K562 (cell line): ENCODE data around the gene LTBP1. TPM values are rescaled to one million over a fixed set of nuclear protein-coding genes. Genes with fewer than 3 reads are reported as not detected.

Source experiments
- ATAC-seq: fragments of 200-7000 bp; cut with Tn5 transposase; 3 replicates; pipeline ENCODE4 v1.9.1; 2020; ENCODE audit warnings: moderate library complexity
- BruUV-seq: library from RNA; stranded (reverse); fragments of 400-500 nt; replicated peaks from 2 replicates; lab custom pipeline; 2021; lab: Mats Ljungman, UMichigan
- CTCF ChIA-PET: fragments of 300-600 bp; formaldehyde crosslinking; extraction: SDS; loops from one replicate; lab custom pipeline; 2021; ENCODE audit warnings: low intra/inter-chr PET ratio; lab: Yijun Ruan, JAX
- POLR2A ChIA-PET: fragments of 300-600, 350-650 bp; sonication (Branson Sonifier 250); formaldehyde crosslinking; extraction: SDS; loops from one replicate; lab custom pipeline; 2021; ENCODE audit warnings: antibody characterized with exemption, inconsistent platforms; lab: Yijun Ruan, JAX
- DNase-seq, 4 experiments: peaks; one replicate each; pipeline versions ENCODE4 v3.0.0 to v3.0.0-alpha.2; 2011 to 2018; ENCODE audit warnings: low spot score in 3 of 4, mixed read lengths in 3 of 4; ENCODE audit errors: extremely low read depth in 1 of 4
- FAIRE-seq: peaks from 2 replicates; lab custom pipeline; 2011; peaks lifted over from hg19 to GRCh38; lab: Jason Lieb, UNC
- H2AFZ ChIP-seq: 2 replicates; pipeline ENCODE4 v1.6.0; 2011; ENCODE audit warnings: low read depth, low read length, control low read depth, inconsistent platforms
- H3K27ac ChIP-seq: fragments of 200-600 bp; 3 replicates; pipeline ENCODE4 v1.8.0; 2011; ENCODE audit warnings: low read depth, mild to moderate bottlenecking, control low read depth, inconsistent platforms, low read length, moderate library complexity, mixed read lengths; ENCODE audit errors: extremely low read depth
- H3K27me3 ChIP-seq, 2 experiments: fragments of 300-600 bp in 1 of 2; 2 replicates in 1 of 2; 3 replicates in 1 of 2; pipeline versions ENCODE4 v1.6.0 to v1.8.0; 2011; ENCODE audit warnings: inconsistent platforms in 2 of 2, low read length in 2 of 2, mild to moderate bottlenecking in 1 of 2, mixed read lengths in 1 of 2, moderate library complexity in 1 of 2; ENCODE audit not compliant: control insufficient read depth in 2 of 2, insufficient read depth in 2 of 2
- H3K36me3 ChIP-seq: fragments of 300-600 bp; 3 replicates; pipeline ENCODE4 v1.8.0; 2011; ENCODE audit warnings: mild to moderate bottlenecking, low read length, inconsistent platforms; ENCODE audit not compliant: control insufficient read depth, insufficient read depth
- H3K4me1 ChIP-seq, 2 experiments: fragments of 200-600 bp in 1 of 2; replicated peaks in 1 of 2; 2 replicates in 1 of 2; 3 replicates in 1 of 2; pipeline versions ENCODE4 v1.5.1 to v1.8.0; 2011; ENCODE audit warnings: inconsistent platforms in 2 of 2, low read length in 2 of 2, mild to moderate bottlenecking in 1 of 2, mixed read lengths in 1 of 2, moderate library complexity in 1 of 2; ENCODE audit not compliant: control insufficient read depth in 2 of 2, insufficient read depth in 2 of 2
- H3K4me2 ChIP-seq: 2 replicates; pipeline ENCODE4 v1.6.1; 2011; ENCODE audit warnings: low read length, control low read depth, inconsistent platforms, mixed read lengths; ENCODE audit not compliant: insufficient read depth
- H3K4me3 ChIP-seq: fragments of 200-600 bp; sonication (generic), shearing (Covaris generic); 2 replicates; pipeline ENCODE4 v1.5.1; 2016; ENCODE audit warnings: control low read depth, inconsistent platforms
- H3K79me2 ChIP-seq: fragments of 200-600 bp; 3 replicates; pipeline ENCODE4 v1.8.0; 2011; ENCODE audit warnings: low read length, inconsistent platforms; ENCODE audit not compliant: control insufficient read depth, insufficient read depth
- H3K9ac ChIP-seq, 2 experiments: 2 replicates each; pipeline versions ENCODE4 v1.6.0 to v1.6.1; 2011; ENCODE audit warnings: low read depth in 2 of 2, low read length in 2 of 2, control low read depth in 1 of 2, inconsistent platforms in 1 of 2, mild to moderate bottlenecking in 1 of 2, mixed read lengths in 1 of 2; ENCODE audit not compliant: insufficient read depth in 1 of 2
- H3K9me1 ChIP-seq: one replicate; pipeline ENCODE4 v1.6.0; 2011; ENCODE audit warnings: inconsistent platforms, mild to moderate bottlenecking, low read length, moderate library complexity; ENCODE audit not compliant: control insufficient read depth, insufficient read depth
- H3K9me3 ChIP-seq: replicated peaks from 2 replicates; pipeline ENCODE4 v1.5.1; 2011; ENCODE audit warnings: low read depth, low read length, inconsistent platforms; ENCODE audit not compliant: control insufficient read depth, insufficient read depth
- H4K20me1 ChIP-seq: replicated peaks from 2 replicates; pipeline ENCODE4 v1.6.1; 2011; ENCODE audit warnings: low read length, inconsistent platforms, mixed read lengths; ENCODE audit not compliant: control insufficient read depth, insufficient read depth
- CTBP1 ChIP-seq: fragments of 450-650 bp; IDR thresholded peaks from 2 replicates; pipeline ENCODE4 v1.6.1; 2016; ENCODE audit warnings: borderline replicate concordance
- E2F4 ChIP-seq: sonication (generic); formaldehyde crosslinking; IDR thresholded peaks from 2 replicates; pipeline ENCODE4 v1.8.0; 2022; ENCODE audit warnings: mild to moderate bottlenecking, low read depth, missing genetic modification reagents
- GTF2E2 ChIP-seq: fragments of 200-800 bp; sonication (Bioruptor generic); IDR thresholded peaks from 2 replicates; pipeline ENCODE4 v1.6.1; 2016; ENCODE audit warnings: missing genetic modification characterization, missing compliant biosample characterization
- HINFP ChIP-seq: fragments of 450-650 bp; conservative IDR thresholded peaks from 2 replicates; pipeline ENCODE4 v1.6.1; 2016; ENCODE audit warnings: missing genetic modification characterization, low read depth, mild to moderate bottlenecking, control low read depth, missing compliant biosample characterization
- NONO ChIP-seq, 2 experiments: fragments of 200-400 bp in 1 of 2; fragments of 450-650 bp in 1 of 2; formaldehyde crosslinking in 1 of 2; IDR thresholded peaks; 2 replicates each; pipeline ENCODE4 v1.6.1; 2017; ENCODE audit warnings: low read depth in 2 of 2, mild to moderate bottlenecking in 2 of 2, moderate library complexity in 2 of 2, low read length in 1 of 2
- NR1H2 ChIP-seq: sonication (generic); formaldehyde crosslinking; IDR thresholded peaks from 2 replicates; pipeline ENCODE4 v1.4.0; 2020; ENCODE audit warnings: mild to moderate bottlenecking, missing genetic modification reagents
- PKNOX1 ChIP-seq: fragments of 450-650 bp; IDR thresholded peaks from 2 replicates; pipeline ENCODE4 v1.6.1; 2016
- POLR2G ChIP-seq: fragments of 200-400 bp; formaldehyde crosslinking; IDR thresholded peaks from 2 replicates; pipeline ENCODE4 v1.6.1; 2017; ENCODE audit warnings: low read depth, mild to moderate bottlenecking, antibody characterized with exemption, low read length, moderate library complexity
- PURB ChIP-seq: sonication (generic); formaldehyde crosslinking; IDR thresholded peaks from 2 replicates; pipeline ENCODE4 v1.9.0; 2021; ENCODE audit warnings: low read depth, mild to moderate bottlenecking, missing genetic modification reagents
- WGBS: fragments of 100-300 bp; shearing (Covaris generic); methylation state at CpG from one replicate; pipeline ENCODE4 v1.1.6; 2016; ENCODE audit warnings: low coverage, mixed read lengths; ENCODE audit not compliant: insufficient coverage; ENCODE audit errors: missing lambda C conversion rate; 5-methylcytosine and 5-hydroxymethylcytosine counted together
- in situ Hi-C: fragments of 300-500 bp; cut with MboI; formaldehyde crosslinking; loops from 4 replicates; pipeline ENCODE4 v1.15.0; 2018; ENCODE audit warnings: inconsistent platforms, mixed read lengths
- intact Hi-C: fragments of 100-400 bp; cut with micrococcal nuclease; formaldehyde crosslinking; loops from 2 replicates; pipeline ENCODE4 v1.14.2; 2022
- polyA plus RNA-seq, 8 experiments: library from polyadenylated mRNA; depleted of rRNA in 4 of 8; stranded (reverse) in 5 of 8; unstranded in 3 of 8; fragments of >200 nt; fragmentation: Nextera tagmentation in 2 of 8; fragmentation: Illumina TruSeq in 1 of 8; extraction: Ambion mirVana in 2 of 8; extraction: Trizol in 1 of 8; gene quantifications; 2 replicates each; pipeline versions ENCODE4 v1.2.1 to v1.2.3, GENCODE V29; 2011 to 2014; ENCODE audit warnings: inconsistent platforms in 1 of 8, missing spikeins in 1 of 8
- total RNA-seq, 7 experiments: library from RNA; depleted of rRNA in 6 of 7; stranded (reverse); fragments of >200 nt in 6 of 7; fragmentation: Illumina TruSeq in 2 of 7; extraction: Trizol in 2 of 7; gene quantifications; 2 replicates each; pipeline versions ENCODE4 v1.2.1 to v1.2.3, GENCODE V29; 2011 to 2021; ENCODE audit warnings: low replicate concordance in 1 of 7

Gene LTBP1
- total and polyA plus RNA-seq, 9 of the 15 experiments (the other 6 are each of a cell fraction or from before 2014, with no cell fraction given) = 3.6 to 16.4 (median 8.5) TPM

- no peaks in the 10 kb centered on the region for H3K36me3 ChIP-seq
- no peaks in the 10 kb centered on the region for H3K9me1 ChIP-seq
- in situ Hi-C loops (no loop called here), intact Hi-C loops (loop anchor here (10.0 kb wide), 1 partner anchor 145 kb away; no protein-coding TSS in a partner anchor)
- no peaks in the 10 kb centered on the region; a peak in 1 of 5 replicates for H3K27me3 ChIP-seq
- FAIRE-seq (no peak), DNase-seq (no peak), ATAC-seq (no peak)
- BruUV-seq = no TSS peak
- H3K9ac ChIP-seq = no peak overlapping the region
- WGBS = 17% methylated on average over 4 of the region's 4 CpGs
- ChIA-PET CTCF (interaction anchor here (0.6 kb wide), 1 partner anchor 119 kb away, joined by 3 read pairs; no protein-coding TSS in a partner anchor), POLR2A (interaction anchor here (0.8 kb wide), 1 partner anchor 18 kb away, joined by 4 read pairs; no protein-coding TSS in a partner anchor)
- no peaks in the 10 kb centered on the region for H3K79me2 ChIP-seq
- H3K4me2 ChIP-seq = no peak overlapping the region
- no peaks in the 10 kb centered on the region; the same call in 1 of the 2 replicates for H4K20me1 ChIP-seq
- TF ChIP-seq CTBP1 (0 out of 2 replicates have a peak, but pooled peaks have one; percentile 12), PKNOX1 (peak; percentile 49), PURB (no peak)
- H3K4me1 ChIP-seq = peaks cover 3 to 13% of the 10 kb centered on the region in 2 experiments; a peak in 2 of 5 replicates
- no peaks in the 10 kb centered on the region for H3K9me3 ChIP-seq
- H2AFZ ChIP-seq = no peak overlapping the region
- no peak overlapping the region for H3K27ac ChIP-seq
- H3K4me3 ChIP-seq = no peak overlapping the region
Observed at GRCh38 chr2:33099989-33100388, 153.2 kb downstream of the LTBP1 start.

GRCh38 chr2:33100921-33101320 is 154.2 kb downstream of the LTBP1 start:
- no peak for DNase-seq
- no TSS peak for BruUV-seq
- H3K4me1 ChIP-seq = peaks cover 3 to 13% of the 10 kb centered on the region in 2 experiments; a peak in 2 of 5 replicates
- H3K9me1 ChIP-seq = no peaks in the 10 kb centered on the region
- H3K9me3 ChIP-seq = no peaks in the 10 kb centered on the region
- no peak for ATAC-seq
- no peaks in the 10 kb centered on the region; a peak in 1 of 5 replicates for H3K27me3 ChIP-seq
- in situ Hi-C loops = no loop called here
- no peak for FAIRE-seq
- H3K4me3 ChIP-seq = no peak overlapping the region
- POLR2A ChIA-PET = interaction anchor here (1.0 to 1.2 kb wide), 2 partner anchors 12 to 22 kb away, joined by 3 to 4 read pairs; no protein-coding TSS in a partner anchor
- no peaks in the 10 kb centered on the region; the same call in 1 of the 2 replicates for H4K20me1 ChIP-seq
- no peaks in the 10 kb centered on the region for H3K36me3 ChIP-seq
- no peak overlapping the region for H3K4me2 ChIP-seq
- intact Hi-C loops = loop anchor here (10.0 kb wide), 1 partner anchor 146 kb away; no protein-coding TSS in a partner anchor
- TF ChIP-seq NR1H2 (CRISPR knock-in tag) = no peak
- TF ChIP-seq NONO (IDR thresholded peaks at IDR 0.05; ENCODE audit: low read depth in 2 of 2, low read length in 1 of 2) = no peak
- TF ChIP-seq HINFP (tag) = no peak
- TF ChIP-seq GTF2E2 (tag) = no peak
- no peak for TF ChIP-seq POLR2G
- TF ChIP-seq E2F4 = no peak
- TF ChIP-seq, all 486 proteins: peak for 0
- CTCF ChIA-PET = no interaction called here
- Histone ChIP-seq H3K9ac (no peak overlapping the region), H2AFZ (no peak overlapping the region), H3K79me2 (no peaks in the 10 kb centered on the region), H3K27ac (no peak overlapping the region)
